Parathyroid adenoma (tissue), 2 donors: ENCODE results near the gene SP140L.
"Not testable (repeated sequence)": the region's sequence is repeated elsewhere in the genome, so short reads cannot be mapped to it uniquely, and the experiment has no call there.

Experiments
- H2AFZ ChIP-seq: fragments of 300-600 bp; sonication (generic); one replicate; pipeline ENCODE4 v1.7.0; 2017; ENCODE audit warnings: antibody characterized with exemption, mild to moderate bottlenecking
- H3K27ac ChIP-seq: fragments of 300-600 bp; sonication (generic); one replicate; pipeline ENCODE4 v1.7.0; 2017
- H3K27me3 ChIP-seq: fragments of 300-600 bp; sonication (generic); one replicate; pipeline ENCODE4 v1.7.0; 2017; ENCODE audit warnings: low read length; ENCODE audit not compliant: control insufficient read depth, insufficient read depth
- H3K36me3 ChIP-seq: fragments of 300-600 bp; sonication (generic); one replicate; pipeline ENCODE4 v1.7.0; 2017; ENCODE audit warnings: low read length; ENCODE audit not compliant: control insufficient read depth, insufficient read depth
- H3K4me1 ChIP-seq: fragments of 300-600 bp; sonication (generic); one replicate; pipeline ENCODE4 v1.7.0; 2017; ENCODE audit warnings: control low read depth
- H3K4me2 ChIP-seq: fragments of 300-600 bp; sonication (generic); one replicate; pipeline ENCODE4 v1.7.0; 2017; ENCODE audit warnings: low read length
- H3K4me3 ChIP-seq: fragments of 300-600 bp; sonication (generic); one replicate; pipeline ENCODE4 v1.7.0; 2017; ENCODE audit warnings: low read depth, low read length
- H3K79me2 ChIP-seq: fragments of 300-600 bp; sonication (generic); one replicate; pipeline ENCODE4 v1.7.0; 2017; ENCODE audit warnings: control low read depth
- H3K9ac ChIP-seq: fragments of 300-600 bp; sonication (generic); one replicate; pipeline ENCODE4 v1.7.0; 2017; ENCODE audit warnings: mild to moderate bottlenecking
- H3K9me3 ChIP-seq: fragments of 300-600 bp; sonication (generic); one replicate; pipeline ENCODE4 v1.7.0; 2017; ENCODE audit warnings: low read length; ENCODE audit not compliant: control insufficient read depth
- TF ChIP-seq, protein P1 (sequence below): fragments of 300-600 bp; sonication (generic); IDR thresholded peaks from one replicate; pipeline ENCODE4 v1.7.0; 2017; ENCODE audit warnings: antibody characterized with exemption, mild to moderate bottlenecking
- donor health status: primary hyperparathyroidism.

The SP140L gene

DNA sequence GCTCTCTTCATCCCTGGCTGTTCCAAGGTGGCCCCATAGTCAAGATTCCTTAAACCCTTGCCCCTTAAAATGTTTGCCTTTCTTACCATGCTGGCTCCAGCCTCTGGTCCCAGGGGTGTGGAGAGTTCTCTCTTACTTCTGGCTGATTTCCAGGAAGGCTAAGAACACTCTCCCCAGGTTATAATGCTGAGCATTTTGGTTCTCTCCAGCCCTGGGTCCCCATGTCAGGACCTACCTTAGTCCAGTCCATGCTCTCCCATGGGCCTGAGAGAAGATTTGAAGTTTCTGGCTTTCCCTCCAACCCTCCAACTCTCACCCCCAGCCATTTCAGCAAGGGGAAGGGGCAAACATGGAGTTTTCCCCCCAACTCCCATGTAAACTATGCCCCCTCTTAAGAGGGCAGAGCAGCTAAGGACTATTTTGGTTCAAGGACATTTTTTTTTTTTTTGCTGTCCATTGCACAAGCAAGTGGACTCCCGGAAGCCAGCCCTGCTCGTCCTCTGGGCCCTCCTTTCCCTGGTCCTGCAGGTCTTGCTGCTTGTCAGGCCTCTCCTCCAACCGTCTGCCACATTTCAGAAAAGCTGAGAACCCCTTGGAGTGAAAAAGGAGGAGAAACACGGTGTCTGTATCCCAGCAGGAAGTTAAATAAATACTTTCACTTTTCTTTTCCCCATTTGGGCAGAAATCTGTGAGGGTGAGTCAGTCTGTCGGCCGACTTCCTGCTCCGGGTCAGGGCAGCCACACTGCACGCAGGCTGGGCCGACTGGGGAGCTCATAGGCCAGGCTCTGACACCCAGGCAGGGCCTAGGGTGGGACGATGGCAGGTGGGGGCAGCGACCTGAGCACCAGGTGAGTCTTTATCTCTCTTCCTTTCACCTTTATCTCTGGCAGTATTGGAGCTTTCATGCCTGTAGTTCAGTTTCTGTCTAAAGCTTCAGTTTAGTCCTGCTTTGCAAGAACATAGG lies at the start of gene SP140L:
SP140L (plus strand) TSS at position 741 of the 965 bp plus-strand sequence; CDS start at position 818, 77 bp downstream.
- peak within 1 kb of the TSS; percentile 42 for H3K4me3 ChIP-seq
- H3K79me2 ChIP-seq = no peaks in the 10 kb centered on the region
- H3K9ac ChIP-seq = no peak within 1 kb of the TSS
- H3K36me3 ChIP-seq = no peaks in the 10 kb centered on the region
- H3K4me1 ChIP-seq = no peaks in the 10 kb centered on the region
- no peaks in the 10 kb centered on the region for H3K27me3 ChIP-seq
- peak within 1 kb of the TSS; percentile 61 for H3K27ac ChIP-seq
- peak within 1 kb of the TSS; percentile 87 for H2AFZ ChIP-seq
- H3K9me3 ChIP-seq = no peaks in the 10 kb centered on the region
- H3K4me2 ChIP-seq = peak within 1 kb of the TSS; percentile 44
- TF ChIP-seq, protein P1, sequence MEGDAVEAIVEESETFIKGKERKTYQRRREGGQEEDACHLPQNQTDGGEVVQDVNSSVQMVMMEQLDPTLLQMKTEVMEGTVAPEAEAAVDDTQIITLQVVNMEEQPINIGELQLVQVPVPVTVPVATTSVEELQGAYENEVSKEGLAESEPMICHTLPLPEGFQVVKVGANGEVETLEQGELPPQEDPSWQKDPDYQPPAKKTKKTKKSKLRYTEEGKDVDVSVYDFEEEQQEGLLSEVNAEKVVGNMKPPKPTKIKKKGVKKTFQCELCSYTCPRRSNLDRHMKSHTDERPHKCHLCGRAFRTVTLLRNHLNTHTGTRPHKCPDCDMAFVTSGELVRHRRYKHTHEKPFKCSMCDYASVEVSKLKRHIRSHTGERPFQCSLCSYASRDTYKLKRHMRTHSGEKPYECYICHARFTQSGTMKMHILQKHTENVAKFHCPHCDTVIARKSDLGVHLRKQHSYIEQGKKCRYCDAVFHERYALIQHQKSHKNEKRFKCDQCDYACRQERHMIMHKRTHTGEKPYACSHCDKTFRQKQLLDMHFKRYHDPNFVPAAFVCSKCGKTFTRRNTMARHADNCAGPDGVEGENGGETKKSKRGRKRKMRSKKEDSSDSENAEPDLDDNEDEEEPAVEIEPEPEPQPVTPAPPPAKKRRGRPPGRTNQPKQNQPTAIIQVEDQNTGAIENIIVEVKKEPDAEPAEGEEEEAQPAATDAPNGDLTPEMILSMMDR = no peak

DNA sequence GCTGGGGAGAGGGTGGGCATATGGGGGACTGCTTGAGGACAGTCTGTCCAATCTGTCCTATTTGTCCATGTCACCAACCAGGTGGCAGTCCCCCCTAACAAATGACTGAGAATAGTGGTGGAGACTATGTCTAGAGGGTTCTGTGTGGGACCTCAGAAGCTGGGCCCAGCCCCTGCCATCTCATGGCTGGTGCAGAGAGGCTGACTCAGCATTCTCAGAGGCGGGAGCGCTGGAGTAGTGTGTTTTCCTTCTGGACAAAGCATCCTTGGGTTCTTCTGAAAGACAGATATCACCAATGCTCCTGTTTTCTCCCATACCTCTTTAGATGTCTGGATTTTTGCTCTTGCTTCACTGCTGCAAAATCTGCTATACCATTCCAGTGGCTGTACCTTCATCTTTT lies 44.1 kb upstream of the SP140L start:
- H3K4me1 ChIP-seq = no peaks in the 10 kb centered on the region
- no peak overlapping the region for H3K4me3 ChIP-seq
- H3K27me3 ChIP-seq = no peaks in the 10 kb centered on the region
- H3K79me2 ChIP-seq = no peaks in the 10 kb centered on the region
- no peak overlapping the region for H3K4me2 ChIP-seq
- no peaks in the 10 kb centered on the region for H3K36me3 ChIP-seq
- H2AFZ ChIP-seq = no peak overlapping the region
- H3K9ac ChIP-seq = no peak overlapping the region
- TF ChIP-seq, protein P1 = no peak
- H3K27ac ChIP-seq = no peak overlapping the region
- H3K9me3 ChIP-seq = no peaks in the 10 kb centered on the region

DNA sequence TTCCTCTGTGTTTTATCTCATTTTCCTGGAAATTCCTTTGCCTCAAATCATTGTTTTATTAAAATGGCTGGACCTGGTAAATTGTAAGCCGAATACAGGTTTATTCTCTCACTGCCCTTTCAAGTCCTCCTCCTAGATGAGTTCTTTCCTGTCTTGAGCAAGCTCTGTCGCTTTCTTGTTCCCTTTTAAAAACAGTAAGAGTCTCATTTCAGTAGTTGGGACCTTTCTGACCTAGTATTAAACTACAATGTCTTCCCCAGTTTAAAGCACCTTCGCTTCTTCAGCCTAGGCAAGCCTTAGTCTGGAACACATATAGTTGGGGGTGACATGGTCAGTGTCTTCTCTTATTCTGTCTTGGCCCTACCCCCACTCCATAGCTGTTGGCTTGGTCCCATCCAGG lies 40.9 kb upstream of the SP140L start:
- no peaks in the 10 kb centered on the region for H3K79me2 ChIP-seq
- no peaks in the 10 kb centered on the region for H3K9me3 ChIP-seq
- H3K27me3 ChIP-seq = no peaks in the 10 kb centered on the region
- no peaks in the 10 kb centered on the region for H3K36me3 ChIP-seq
- H3K4me2 ChIP-seq = no peak overlapping the region
- H3K4me3 ChIP-seq = no peak overlapping the region
- H3K27ac ChIP-seq = no peak overlapping the region
- TF ChIP-seq, protein P1 = no peak
- no peaks in the 10 kb centered on the region for H3K4me1 ChIP-seq
- no peak overlapping the region for H3K9ac ChIP-seq
- H2AFZ ChIP-seq = no peak overlapping the region

DNA sequence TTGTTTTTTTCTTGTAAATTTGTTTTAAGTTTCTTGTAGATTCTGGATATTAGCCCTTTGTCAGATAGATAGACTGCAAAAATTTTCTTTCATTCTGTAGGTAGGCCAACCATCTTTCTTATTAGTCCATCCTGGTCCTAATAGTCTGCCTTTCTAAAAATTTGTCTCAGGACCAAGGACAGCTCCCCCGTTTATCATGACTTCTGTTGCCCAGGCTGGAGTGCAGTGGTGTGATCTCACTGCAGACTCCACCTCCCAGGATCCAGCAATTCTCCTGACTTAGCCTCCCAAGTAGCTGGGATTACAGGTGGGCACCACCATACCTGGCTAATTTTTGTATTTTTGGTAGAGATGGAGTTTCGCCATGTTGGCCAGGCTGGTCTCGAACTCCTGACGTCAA lies 37.7 kb upstream of the SP140L start:
- H2AFZ ChIP-seq, H3K9me3 ChIP-seq, H3K27ac ChIP-seq, H3K4me2 ChIP-seq, H3K4me3 ChIP-seq, H3K4me1 ChIP-seq, H3K79me2 ChIP-seq, H3K9ac ChIP-seq, H3K27me3 ChIP-seq, H3K36me3 ChIP-seq: not testable (repeated sequence)

DNA sequence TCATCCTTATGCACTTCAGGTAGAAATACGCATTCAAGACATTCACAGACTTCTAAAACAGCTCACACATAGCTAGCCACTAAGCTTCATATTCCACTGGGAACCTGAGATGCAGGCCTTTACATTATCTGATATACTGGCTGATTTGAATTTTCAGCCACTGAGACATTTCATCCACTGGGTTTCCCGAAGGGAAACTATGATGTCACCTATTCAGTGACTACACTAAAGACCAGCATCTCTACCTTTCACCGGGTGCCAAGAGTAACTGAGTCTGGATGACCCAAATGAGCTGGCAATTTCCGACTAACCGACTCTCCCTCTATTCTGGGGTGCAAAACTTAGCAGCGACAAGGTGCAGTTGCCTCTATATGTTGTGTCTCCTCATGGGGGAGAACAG lies 31.8 kb upstream of the SP140L start:
- H3K4me2 ChIP-seq = no peak overlapping the region
- H3K36me3 ChIP-seq = no peaks in the 10 kb centered on the region
- H2AFZ ChIP-seq = no peak overlapping the region
- no peaks in the 10 kb centered on the region for H3K27me3 ChIP-seq
- no peaks in the 10 kb centered on the region for H3K9me3 ChIP-seq
- no peaks in the 10 kb centered on the region for H3K79me2 ChIP-seq
- no peak overlapping the region for H3K27ac ChIP-seq
- no peak overlapping the region for H3K4me3 ChIP-seq
- TF ChIP-seq, protein P1 = no peak
- no peak overlapping the region for H3K9ac ChIP-seq
- H3K4me1 ChIP-seq = no peaks in the 10 kb centered on the region
